PC-9 (cell line): ENCODE results near the gene ID4.

Source experiments
- CTCF ChIP-seq: fragments of 200-600 bp; sonication (generic); conservative IDR thresholded peaks from 2 replicates; pipeline ENCODE4 v1.6.1; 2017; ENCODE audit warnings: mixed run types, antibody characterized with exemption, mild to moderate bottlenecking, moderate library complexity
- EZH2 ChIP-seq: fragments of 200-600 bp; sonication (generic); IDR thresholded peaks from 2 replicates; pipeline ENCODE4 v1.8.0; 2017; ENCODE audit warnings: antibody characterized with exemption, low read depth

GRCh38 chr6:19841181-19841580 is 4.0 kb downstream of the ID4 start:
- TF ChIP-seq CTCF (no peak), EZH2 (no peak)
